ENCODE results near the gene MAN2A1.

GRCh38 chr5:109788596-109788995, 98.9 kb downstream of the MAN2A1 start:
- TF ChIP-seq CTCF (IDR thresholded peaks at IDR 0.05) (no peak), REST (IDR thresholded peaks at IDR 0.05; ENCODE audit: insufficient read depth in 1 of 2, low read depth in 2 of 2, low read length in 1 of 2) (no peak), SIN3A (IDR thresholded peaks at IDR 0.05; ENCODE audit: borderline replicate concordance, insufficient read depth, low read depth, low read length) (no peak)

Data from Panc1 (cell line).